ENCODE data around the gene ZNF25.
"Not testable (repeated sequence)": the region's sequence is repeated elsewhere in the genome, so short reads cannot be mapped to it uniquely, and the experiment has no call there.

The ZNF25 gene

GRCh38 chr10:38003588-38003987 is 27.1 kb upstream of the ZNF25 start:
- no peak for DNase-seq (ENCODE audit: low read depth, low spot score)
- no peak for TF ChIP-seq CTCF (IDR thresholded peaks at IDR 0.05; ENCODE audit: low read depth, low read length)
- in situ Hi-C loops (cut with HindIII; ENCODE audit: low sequenced_read_pairs): no loop called here
- H3K4me3 ChIP-seq (ENCODE audit: low read depth, low read length): no peak overlapping the region

- TF ChIP-seq CTCF (IDR thresholded peaks at IDR 0.05; ENCODE audit: low read depth, low read length): no peak
- in situ Hi-C loops (cut with HindIII; ENCODE audit: low sequenced_read_pairs): no loop called here
- no peak overlapping the region for H3K4me3 ChIP-seq (ENCODE audit: low read depth, low read length)
- no peak for DNase-seq (ENCODE audit: low read depth, low spot score)
These were observed 26.6 kb upstream of the ZNF25 start for GRCh38 chr10:38003026-38003425.

DNA sequence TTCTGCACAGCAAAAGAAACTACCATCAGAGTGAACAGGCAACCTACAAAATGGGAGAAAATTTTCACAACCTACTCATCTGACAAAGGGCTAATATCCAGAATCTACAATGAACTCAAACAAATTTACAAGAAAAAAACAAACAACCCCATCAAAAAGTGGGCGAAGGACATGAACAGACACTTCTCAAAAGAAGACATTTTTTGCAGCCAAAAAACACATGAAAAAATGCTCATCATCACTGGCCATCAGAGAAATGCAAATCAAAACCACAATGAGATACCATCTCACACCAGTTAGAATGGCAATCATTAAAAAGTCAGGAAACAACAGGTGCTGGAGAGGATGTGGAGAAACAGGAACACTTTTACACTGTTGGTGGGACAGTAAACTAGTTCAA is 24.0 kb upstream of the ZNF25 start:
- in situ Hi-C loops (cut with HindIII; ENCODE audit: low sequenced_read_pairs); DNase-seq (ENCODE audit: low read depth, low spot score); H3K4me3 ChIP-seq (ENCODE audit: low read depth, low read length): not testable (repeated sequence)

- in situ Hi-C loops (cut with HindIII; ENCODE audit: low sequenced_read_pairs); H3K4me3 ChIP-seq (ENCODE audit: low read depth, low read length); DNase-seq (ENCODE audit: low read depth, low spot score): not testable (repeated sequence)
These were observed 22.5 kb upstream of the ZNF25 start for GRCh38 chr10:37998920-37999319.

GRCh38 chr10:37992083-37992482 is 15.6 kb upstream of the ZNF25 start:
- H3K4me3 ChIP-seq (ENCODE audit: low read depth, low read length): no peak overlapping the region
- TF ChIP-seq CTCF (IDR thresholded peaks at IDR 0.05; ENCODE audit: low read depth, low read length): no peak
- in situ Hi-C loops (cut with HindIII; ENCODE audit: low sequenced_read_pairs): no loop called here
- DNase-seq (ENCODE audit: low read depth, low spot score): no peak

GRCh38 chr10:37991655-37992054 is 15.2 kb upstream of the ZNF25 start:
- no peak for TF ChIP-seq CTCF (IDR thresholded peaks at IDR 0.05; ENCODE audit: low read depth, low read length)

DNA sequence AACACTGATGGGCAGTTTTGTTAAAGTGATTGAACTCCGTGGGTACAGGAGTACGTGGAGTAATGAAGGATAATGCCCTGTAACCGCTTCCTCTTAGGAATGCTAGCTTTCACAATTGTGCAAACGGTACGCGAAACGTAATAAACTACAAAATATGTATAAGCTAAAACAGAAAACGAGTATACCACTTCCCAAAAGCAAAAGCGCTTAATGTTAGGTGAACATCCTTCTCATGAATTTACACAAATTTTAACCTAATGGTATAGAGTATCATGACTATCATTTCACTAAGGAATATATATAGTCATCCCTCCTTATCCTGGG is 395 bp upstream of the ZNF25 start:
- TF ChIP-seq CTCF (IDR thresholded peaks at IDR 0.05; ENCODE audit: low read depth, low read length): no peak
- in situ Hi-C loops (cut with HindIII; ENCODE audit: low sequenced_read_pairs): no loop called here
- H3K4me3 ChIP-seq (ENCODE audit: low read depth, low read length): peak overlapping the region; percentile 73
- no peak for DNase-seq (ENCODE audit: low read depth, low spot score)

More at GRCh38 chr10:37991655-37992054, 15.2 kb upstream of the ZNF25 start:
- no peak for DNase-seq (ENCODE audit: low read depth, low spot score)
- in situ Hi-C loops (cut with HindIII; ENCODE audit: low sequenced_read_pairs): no loop called here
- no peak overlapping the region for H3K4me3 ChIP-seq (ENCODE audit: low read depth, low read length)

GRCh38 chr10:37975401-37975991 is 951 bp downstream of the ZNF25 start:
- peak overlapping the region; percentile 73 for H3K4me3 ChIP-seq (ENCODE audit: low read depth, low read length)
- DNase-seq (ENCODE audit: low read depth, low spot score): peak; percentile 11
- no peak for TF ChIP-seq CTCF (IDR thresholded peaks at IDR 0.05; ENCODE audit: low read depth, low read length)
- in situ Hi-C loops (cut with HindIII; ENCODE audit: low sequenced_read_pairs): no loop called here

All from astrocyte of the spinal cord (primary cell).